Measurements from ENCODE around the gene CFAP100.

The CFAP100 gene

DNA sequence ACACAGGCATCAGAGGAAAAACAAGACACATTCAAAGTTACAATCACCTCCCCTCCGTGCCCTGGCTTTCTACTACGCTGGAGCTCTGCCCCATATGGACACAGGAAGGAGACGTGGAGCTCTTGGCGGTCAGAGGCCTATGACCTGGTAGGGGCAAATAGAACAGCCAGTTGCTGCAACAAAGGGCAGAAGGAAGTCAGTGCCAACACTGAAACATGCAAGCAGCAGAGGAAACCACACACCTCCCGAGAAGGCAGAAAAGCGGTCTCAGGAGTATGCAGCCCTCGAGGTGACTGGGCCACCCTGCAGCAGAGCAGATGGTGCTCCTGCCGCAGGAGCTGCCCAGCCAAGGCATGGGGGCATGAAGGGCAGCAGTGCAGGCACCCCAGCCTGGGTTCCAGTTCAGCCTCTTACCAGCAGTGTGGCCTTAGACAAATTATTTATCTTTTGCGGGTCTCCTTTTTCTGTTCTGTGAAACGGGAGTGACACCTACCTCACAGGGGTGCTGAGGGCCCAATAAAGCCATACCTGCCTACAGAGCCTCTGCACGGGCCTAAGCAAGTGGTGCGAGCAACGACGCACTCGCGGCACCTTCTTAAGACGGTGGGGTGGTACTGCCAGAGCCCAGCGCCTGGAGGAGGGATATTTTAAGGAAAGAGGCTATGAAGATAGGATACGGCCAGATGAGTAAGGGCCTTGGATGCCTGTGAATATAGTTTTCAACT, 72.3 kb downstream of the CFAP100 start:
- peak; percentile 21 for DNase-seq

DNA sequence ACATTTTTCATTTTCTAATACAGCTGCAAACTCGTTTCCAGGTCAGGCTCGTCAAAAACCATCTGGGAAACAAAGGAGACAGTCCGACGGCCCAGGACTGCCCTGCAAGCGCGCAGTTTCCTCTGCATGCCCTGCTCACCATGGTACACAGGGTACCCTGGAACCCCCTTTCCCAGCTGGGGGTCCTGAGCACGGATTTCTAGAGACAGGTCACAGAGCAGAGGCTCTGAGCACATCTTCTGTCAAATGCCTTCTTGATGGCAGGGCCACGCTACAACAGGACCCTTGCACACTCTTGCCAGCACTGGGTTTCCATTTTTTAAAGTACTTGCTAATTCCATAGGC, 72.9 kb downstream of the CFAP100 start:
- DNase-seq, result no peak

DNA sequence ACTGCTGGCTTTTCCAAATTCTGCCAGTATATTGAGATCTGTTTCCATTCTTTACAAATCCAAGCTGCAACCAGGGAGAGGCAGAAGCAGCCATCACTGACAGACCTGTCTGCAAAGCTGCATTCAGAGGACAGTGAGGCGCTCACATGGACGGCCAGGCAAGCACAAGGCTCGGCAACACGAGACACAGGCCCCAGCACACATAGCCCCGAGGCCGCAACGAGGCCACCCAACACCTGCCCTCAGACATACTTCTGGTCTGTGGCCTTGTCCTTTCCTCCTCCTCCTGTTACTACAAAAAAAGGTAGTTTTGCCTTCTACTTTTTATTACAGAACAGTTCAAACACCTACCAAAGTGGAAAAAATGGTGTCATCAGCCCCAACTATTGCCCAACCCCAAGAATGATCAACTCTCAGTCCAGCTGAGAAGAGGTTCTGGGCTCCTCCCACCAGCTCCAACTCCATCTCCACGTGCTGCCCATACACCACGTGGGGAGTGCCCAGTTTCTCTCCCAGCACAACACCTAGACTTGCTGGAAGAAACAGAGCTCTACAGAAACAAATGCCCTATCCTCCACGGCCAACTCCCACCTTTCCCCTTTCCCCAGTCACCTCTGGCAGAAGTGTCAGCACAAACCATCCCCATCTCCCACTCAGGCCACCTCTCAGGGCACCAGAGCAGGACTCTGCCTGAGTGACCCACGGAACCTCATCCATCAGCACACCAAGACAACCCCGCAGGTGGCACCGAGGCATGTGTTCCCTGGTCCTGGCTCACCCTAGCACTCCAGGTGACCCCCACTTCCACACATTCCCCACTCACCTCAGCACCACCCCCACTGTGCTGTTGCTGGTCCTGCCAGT, 73.6 kb downstream of the CFAP100 start:
- DNase-seq, result peak; percentile 71

DNA sequence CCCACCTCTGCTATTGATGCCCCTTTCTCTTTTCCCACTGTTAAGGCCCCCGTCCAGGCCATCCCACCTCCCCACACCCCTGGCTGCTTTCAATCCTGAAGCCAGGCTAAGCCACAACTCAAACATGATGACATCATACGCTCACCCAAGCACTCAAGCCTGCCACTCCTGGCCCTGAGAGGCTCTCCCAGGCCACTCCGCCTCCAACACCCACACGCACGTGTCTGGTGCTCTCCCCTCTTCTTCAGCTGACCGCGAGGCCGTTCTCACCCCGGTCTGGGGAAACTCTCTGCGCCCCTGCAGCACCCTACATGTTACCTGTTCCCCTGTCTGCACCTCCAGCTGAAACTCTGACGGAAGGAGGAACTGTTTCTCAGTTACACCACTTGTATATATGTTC, 74.8 kb downstream of the CFAP100 start:
- peak; percentile 3 for DNase-seq

DNA sequence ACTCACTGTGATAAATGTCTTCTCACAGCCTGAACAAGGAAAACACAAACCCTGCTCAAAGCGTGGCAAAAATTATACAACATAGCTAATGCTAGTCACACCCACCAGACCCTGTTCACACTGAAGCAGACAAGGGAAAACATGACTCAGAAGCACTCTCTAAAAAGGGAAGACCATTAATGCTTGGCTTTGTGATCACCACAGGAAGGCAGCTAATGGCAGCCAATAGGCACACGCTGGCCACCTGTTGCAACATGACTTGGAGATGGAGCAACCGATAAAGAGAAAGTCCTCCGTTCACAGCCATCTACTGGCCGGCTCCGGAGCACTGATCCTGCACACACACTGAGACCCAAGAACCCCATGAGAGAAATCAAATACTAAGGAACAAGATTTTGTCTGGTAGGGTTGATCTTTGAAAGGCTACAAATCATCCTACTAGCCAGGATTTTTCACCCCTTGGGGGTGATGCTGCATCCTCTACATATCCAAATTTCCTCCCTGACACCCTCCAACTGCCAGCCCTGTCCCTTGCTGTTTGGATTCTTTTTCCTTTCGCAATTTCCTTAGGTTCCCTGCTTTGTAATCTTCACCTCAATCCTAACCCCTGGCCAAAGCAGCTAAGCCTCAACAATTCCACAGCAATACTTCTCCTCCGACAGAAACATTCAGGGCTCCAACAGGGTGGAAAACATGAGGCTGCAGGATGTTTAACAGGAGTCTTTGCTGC, 77.7 kb downstream of the CFAP100 start:
- DNase-seq, result peak; percentile 99

DNA sequence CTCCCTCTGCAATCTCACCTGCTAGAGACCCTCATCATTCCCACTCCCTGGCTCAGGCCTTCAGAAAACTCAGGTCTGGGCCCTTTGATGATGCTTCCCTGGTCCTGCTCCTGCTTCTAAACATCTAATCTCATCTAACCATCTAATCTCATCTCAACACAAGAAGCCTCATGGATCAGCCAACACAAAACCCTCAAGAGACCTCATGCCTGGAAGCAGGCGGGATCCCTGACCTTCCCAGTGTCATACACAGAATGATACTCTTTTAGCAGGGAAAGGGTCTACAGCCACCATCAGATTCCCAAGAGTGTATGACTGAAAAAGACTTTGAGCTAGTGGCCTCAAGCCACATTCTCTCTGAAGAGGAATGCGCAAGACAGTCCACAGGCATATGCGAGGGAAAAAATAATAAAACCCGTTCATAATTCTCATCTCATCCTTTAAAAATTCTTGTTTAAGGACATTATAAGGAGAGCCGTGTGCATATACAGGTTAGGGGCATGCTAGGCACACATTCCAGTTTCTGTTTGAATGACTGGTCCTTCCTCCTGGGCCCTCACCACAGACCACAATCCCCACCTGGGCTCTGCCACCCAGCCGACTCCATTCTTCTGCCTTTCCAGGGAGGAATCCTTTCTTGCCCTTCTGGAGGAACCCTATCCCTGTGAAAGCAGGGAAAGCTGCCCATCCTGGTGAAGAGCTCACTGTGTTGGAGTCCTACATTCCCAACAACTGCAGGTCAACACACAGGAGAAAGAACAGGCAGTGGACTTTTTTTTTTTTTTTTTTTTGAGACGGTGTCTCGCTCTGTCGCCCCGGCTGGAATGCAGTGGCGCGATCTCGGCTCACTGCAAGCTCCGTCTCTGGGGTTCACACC, 78.8 kb downstream of the CFAP100 start:
- no peak for DNase-seq

DNA sequence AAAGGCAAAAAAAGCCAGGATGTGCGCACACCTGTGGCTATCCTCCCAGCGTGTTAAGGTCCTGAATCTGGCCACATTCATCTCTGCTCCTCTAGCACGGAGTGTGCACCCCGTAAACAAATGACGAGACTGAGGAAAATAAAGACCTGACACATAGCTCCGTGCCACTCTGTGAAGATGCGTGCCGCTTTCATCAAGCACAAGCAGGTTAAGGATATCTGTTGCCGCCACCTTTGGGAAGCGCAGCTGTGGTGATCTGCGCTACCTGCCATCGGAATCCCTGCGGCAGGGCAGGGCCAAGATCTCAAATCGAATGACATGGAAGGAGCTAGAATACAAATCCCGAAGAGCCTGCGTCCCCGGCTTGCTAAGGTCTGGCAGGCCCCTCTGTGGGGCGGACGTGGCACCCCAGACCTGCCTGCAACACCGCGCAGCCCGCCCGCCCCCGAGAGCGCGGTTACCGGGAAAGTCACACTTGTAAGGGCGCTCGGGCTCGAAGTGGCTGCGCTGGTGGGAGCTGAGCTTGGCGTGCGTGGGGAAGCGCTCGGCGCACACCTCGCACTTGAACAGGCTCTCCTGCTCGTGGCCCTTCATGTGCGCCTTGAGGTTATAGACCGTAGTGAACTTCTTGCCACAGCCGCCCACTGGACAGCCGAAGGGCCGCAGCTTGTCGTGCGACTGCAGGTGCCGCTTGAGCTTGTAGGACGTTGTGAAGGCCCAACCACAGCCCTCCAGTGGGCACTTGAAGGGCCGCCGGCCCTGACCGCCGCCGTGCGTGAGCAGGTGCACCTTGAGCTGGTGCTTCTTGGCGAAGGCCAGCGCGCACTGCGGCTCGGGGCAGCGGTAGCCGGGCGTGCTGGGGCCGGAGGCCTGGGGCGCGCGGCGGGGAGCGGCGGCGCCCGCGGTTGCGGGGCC, 80.0 kb downstream of the CFAP100 start:
- DNase-seq, result peak; percentile 52

DNA sequence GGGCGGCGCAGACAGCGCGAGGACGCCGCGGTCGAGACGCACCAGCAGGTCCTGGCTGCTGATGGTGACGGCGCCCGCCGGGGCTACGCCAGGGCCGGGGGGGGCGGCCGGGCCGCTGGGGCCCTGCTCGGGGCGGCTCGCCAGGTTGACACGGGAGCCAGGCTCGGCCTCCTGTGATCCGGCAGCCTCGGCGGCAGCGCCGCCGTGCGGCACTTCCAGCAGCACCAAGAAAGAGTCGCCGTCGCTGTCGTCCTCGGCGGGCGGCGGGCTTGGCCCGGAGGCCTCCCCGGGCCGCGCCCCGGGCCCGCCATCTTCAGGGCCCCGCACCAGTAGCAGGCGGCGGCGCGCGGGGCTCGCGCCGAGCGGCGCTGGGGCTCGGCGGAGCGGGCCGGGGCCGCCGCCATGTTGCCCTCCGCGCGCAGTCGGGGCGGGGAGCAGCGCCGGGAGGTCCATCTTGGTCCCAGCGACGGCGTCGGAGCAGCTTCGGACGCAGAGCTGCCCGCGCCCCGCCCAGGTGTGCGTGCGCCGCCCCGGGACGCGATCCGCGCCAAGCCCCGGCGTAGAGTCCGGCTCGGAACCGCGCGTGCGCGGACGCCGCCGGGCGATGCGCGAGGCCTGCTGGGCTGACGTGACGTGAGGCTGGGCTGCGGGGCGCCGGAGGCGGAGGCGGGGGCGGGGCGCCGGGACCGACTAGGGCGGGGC, 80.9 kb downstream of the CFAP100 start, which contains the start of gene ZXDC:
Gene ZXDC (minus strand): TSS at position 479 of the 702 bp plus-strand sequence. CDS start 26 bp downstream, at position 453.
- peak; percentile 95 for DNase-seq

DNA sequence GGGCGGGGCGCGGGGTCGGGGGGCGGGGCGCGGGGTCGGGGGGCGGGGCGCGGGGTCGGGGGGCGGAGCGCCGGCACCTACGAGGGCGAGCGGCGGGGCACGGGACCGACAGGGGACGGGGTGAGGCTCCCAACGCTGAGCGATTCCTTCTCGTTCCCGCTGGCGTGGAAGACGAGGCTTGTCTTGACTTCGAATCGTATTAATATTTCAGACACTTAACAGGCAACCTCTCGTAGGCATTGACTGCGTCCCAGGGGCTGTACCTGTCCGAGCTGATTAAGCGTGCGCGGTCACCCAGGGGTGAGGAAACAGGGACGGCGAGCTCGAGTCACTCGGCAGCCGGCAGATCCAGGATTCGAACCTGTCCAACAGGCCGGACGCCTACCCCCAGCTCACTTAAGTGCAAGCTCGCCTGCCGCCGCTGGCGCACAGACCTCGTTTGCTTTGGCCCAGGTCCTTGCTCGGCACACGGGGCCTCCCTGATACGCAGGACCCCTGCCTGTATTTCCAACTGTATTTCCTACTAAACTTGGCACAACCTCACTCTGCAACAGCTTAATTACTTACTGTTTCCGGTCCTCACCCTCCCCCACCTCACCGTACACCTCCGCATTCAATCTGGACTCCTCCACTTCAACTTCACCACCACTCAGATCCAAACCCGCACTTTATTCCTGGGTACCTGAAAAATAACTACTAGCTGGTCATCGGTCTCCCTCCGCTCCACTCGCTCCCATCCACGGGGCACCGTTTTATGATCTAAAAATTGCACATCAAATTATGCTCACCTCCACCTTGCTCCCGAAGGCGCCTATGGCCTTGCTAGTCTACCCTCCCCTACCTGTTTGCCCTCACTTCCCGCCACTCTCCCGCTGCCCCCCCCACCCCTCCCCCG, 81.7 kb downstream of the CFAP100 start:
- no peak for DNase-seq

DNA sequence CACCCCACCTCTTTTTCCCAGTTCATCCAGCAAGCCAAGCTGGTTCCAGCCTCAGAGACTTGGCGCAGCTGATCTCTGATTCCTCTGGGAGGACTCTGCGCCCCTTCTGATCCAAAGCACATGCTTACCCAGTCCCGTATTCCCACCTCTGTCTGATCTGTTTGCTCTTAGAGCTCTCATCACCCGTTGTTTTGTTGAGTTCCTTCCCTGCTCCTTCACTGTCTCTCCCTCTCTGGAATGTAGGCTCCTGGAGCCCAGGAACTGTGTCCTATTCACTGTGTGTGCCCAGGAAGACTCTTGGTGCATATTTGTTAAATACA, 82.3 kb downstream of the CFAP100 start:
- no peak for DNase-seq

DNA sequence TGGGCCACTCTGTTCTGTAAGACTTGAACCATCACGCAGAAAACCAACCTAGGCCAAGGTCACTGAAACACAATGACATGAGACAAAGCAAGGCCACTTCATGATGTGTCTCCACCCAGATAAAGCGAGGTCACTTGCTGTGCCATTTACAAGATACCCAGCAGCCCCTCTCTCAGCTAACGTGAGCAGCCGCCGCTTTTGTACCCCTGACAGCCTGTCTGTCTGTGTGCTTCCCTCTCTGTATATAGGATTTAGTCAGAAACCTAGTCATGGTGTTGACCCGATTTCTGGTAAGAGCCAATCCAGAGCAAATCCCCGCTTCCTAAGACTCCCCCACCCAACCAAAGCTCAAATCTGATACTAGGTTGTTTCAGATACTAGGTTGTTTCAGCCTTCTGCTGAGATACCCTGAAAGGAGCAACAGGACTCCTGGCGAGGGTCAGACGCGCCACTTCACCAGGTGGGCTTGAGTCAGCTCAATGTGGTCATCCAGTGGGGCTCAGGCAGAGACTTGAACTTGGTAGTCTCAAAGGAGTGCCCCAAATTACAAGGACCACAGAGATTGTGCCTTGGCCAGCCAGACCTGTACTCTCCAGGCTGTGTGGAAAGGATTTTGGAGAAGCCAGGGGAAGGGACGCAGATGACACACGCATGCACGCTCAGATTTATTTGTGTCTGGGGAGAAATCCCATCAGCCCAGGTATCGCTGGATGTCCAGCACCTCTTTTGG, 84.0 kb downstream of the CFAP100 start:
- DNase-seq, result no peak

DNA sequence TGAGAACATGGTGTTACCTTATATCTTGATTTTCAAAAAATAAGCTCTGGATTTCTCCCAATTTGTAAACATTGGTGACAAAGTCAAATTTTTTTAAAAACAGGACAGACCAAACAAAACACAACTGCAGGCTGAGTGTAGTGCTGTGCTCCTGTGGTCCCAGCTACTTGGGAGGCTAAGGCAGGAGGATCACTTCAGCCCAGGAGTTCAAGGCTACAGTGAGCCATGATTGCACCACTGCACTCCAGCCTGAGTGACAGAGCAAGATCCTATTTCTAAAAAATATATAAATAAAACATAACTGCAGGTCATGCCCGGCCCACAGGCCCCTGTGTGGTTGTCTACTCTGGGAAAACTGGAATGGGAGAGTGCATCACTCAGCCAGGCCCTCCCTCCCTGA, 84.9 kb downstream of the CFAP100 start:
- DNase-seq, result no peak

DNA sequence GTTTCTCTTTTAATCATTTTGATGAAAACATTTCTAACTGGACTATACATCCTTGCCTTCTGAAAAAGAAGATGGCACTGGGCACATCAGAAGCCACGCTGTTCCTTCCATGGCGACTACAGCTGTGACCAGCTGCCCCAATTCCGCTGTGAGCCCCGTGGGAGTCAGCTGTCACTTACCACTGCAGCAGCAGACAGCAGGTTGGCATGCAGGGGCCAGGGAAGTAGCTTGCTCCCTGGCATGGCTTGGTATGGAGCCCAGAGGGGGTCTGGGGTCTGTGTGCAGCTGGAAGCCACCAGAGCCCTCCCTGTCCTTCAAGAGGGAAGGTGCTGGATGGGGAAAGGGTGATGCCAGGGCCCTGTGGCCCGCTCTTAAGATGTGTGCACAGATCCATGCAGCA, 85.5 kb downstream of the CFAP100 start:
- DNase-seq, result no peak

DNA sequence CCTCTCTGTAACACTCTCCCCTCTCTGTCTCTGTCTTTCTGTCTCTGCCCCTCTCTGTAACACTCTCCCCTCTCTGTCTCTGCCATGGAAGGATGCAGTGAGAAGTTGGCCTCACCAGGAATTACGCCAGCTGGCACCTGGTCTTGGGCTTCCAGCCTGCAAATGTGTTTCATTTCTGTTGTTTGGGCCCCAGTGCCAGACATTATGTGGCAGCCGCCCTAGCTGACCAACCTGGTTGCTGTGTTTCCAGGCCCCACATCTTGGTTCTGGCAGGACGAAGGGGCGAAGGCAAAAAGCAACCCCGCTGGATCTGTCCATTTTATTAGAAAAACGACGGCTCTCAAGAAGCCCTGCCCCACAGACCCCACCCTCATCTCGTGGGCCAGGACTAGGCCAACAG, 86.2 kb downstream of the CFAP100 start:
- no peak for DNase-seq

DNA sequence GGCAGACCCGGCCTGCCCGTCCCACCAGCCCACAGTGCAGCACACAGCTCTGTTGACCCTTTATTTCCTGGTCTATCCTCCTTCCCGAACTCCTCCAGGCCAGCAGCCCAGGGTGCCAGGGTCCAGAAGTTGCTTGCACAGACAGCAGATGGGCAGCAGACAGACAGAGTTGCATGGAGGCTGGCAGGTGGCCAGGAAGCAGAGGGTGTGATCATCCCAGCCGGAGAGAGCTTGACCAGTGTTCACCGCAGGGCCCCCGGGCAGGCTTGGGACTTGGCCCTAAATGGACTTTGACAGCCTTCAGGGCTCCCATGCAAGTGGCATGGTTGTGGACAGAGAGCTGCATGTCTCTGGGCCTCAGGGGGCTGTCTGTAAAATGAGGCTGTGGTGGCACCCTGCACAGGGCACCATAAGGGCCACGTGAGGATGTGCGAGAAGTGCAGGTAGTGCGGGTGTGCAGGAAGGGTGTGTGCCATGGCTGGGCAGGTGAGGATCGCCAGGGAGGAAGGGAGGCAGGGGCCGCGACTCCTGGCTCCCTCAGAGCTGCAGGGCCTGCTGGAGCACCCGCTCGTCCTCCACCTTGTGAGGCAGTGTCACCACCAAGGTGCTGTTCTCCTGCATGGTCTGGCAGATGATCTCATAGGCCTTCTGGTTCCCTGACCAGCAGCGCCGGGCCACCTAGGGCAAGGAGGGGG, 87.2 kb downstream of the CFAP100 start:
- no peak for DNase-seq

DNA sequence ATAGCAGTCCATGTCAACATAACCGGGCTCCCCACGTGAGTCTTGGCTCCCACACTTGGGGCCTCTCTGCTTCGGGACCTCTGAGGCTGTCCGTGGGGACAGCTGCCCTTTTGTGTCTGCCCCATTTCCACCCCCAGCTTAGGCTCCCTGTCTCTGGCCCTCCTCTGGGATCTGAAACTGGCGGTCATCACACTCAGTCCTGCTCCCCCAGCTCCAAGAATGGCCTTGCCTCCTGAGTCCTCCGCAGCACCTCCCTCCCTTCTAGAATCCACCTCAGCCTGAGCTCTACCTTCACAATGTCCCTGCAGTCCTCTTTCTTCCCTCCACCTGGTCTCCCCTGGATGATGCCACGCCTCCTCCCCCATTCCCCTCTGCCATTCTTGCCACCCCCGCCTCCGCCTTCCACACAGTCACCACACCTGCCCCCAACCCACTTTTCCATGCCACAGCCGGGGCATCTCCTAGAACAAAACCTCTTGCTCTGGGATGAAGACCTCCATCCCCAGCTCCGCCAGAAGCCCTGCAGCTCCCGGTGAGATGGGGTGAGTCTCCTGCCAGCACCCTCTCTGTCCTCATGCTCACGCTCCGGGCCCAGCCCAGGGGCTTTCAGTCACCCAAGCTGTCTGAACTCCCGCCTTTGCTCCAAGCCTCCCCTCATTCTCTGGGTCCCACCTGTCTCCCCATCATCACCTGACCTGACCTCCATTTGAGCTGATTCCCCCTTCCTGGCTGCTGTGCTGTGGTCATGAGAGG, 88.0 kb downstream of the CFAP100 start:
- no peak for DNase-seq

DNA sequence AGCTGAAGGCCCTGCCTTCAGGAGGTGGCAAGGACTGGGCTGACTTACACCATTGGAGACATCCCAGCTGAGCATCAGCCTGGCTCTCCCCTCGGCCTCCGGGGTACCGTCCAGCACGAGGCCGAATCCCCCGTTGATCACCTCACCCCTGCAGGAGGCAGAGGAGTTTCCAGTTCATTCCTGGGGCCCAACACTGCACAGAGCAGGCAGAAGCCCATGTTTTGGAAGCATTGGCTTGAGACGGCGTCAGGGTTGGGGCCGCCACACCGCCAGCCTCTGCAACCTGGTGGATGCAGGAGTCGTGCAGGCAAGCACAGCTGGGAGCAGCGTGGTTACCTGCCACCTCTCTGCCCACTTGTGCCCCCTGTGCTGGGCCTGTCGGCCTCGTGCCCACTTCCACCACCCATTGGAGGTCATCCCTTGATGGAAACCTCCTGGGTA, 88.6 kb downstream of the CFAP100 start:
- DNase-seq, result no peak

DNA sequence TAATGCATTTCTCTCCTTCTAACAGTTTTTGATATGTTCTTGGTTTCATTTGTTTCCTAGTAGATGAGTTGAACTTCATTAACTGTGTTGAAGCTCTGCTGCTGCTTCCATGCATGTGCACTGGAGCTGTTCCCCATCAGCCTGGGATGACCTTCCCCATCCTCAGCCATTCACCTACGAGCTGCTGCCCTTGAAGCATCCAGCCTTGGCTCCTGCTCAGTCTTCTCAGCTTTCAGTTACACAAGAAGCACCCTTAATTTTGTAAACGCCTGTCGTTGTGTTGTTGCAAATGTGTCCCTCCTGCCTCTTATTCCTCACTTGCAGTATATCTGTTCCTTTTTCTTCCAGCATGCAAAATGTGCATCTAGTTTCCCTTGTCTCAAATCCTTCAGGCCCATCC, 89.4 kb downstream of the CFAP100 start:
- no peak for DNase-seq
